ENCODE measurements around the gene PRRX1. TPM values are rescaled to one million over a fixed set of nuclear protein-coding genes. Genes with fewer than 3 reads are reported as not detected.
A peak's percentile ranks its signal among the peaks of the same experiment; 100 is the strongest.

The PRRX1 gene
- total and polyA plus RNA-seq, 8 donors: 0.84 to 79.6 (median 3.2) TPM

DNA sequence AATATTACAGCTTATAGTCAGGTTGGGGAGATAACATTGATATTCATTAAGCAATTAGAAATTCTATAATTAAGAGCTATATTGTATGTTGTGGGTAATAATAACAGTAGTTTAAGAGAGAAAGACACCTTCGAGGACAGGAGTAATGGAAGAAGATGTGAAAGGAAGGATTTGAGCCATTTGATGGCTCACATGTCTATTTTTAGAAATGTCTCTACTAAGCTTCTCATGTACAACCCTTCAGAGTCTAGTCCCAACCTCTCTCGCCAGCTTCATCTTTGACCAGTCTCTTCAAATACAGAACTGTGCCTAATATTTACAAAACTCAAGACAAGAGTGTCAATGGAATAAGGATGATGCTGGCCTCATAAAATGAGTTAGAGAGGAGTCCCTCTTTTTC lies 95.1 kb downstream of the PRRX1 start:
- Histone ChIP-seq H3K27me3 (no peaks in the 10 kb centered on the region), H3K4me1 (no peaks in the 10 kb centered on the region), H3K27ac (no peak overlapping the region), H3K36me3 (no peaks in the 10 kb centered on the region), H3K9me3 (no peaks in the 10 kb centered on the region), H3K4me3 (no peak overlapping the region)
- intact Hi-C loops (cut with DNase I): no loop called here
- TF ChIP-seq, protein P1, sequence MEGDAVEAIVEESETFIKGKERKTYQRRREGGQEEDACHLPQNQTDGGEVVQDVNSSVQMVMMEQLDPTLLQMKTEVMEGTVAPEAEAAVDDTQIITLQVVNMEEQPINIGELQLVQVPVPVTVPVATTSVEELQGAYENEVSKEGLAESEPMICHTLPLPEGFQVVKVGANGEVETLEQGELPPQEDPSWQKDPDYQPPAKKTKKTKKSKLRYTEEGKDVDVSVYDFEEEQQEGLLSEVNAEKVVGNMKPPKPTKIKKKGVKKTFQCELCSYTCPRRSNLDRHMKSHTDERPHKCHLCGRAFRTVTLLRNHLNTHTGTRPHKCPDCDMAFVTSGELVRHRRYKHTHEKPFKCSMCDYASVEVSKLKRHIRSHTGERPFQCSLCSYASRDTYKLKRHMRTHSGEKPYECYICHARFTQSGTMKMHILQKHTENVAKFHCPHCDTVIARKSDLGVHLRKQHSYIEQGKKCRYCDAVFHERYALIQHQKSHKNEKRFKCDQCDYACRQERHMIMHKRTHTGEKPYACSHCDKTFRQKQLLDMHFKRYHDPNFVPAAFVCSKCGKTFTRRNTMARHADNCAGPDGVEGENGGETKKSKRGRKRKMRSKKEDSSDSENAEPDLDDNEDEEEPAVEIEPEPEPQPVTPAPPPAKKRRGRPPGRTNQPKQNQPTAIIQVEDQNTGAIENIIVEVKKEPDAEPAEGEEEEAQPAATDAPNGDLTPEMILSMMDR (IDR thresholded peaks at IDR 0.05): no peak
- ATAC-seq (no peak), DNase-seq (no peak)

DNA sequence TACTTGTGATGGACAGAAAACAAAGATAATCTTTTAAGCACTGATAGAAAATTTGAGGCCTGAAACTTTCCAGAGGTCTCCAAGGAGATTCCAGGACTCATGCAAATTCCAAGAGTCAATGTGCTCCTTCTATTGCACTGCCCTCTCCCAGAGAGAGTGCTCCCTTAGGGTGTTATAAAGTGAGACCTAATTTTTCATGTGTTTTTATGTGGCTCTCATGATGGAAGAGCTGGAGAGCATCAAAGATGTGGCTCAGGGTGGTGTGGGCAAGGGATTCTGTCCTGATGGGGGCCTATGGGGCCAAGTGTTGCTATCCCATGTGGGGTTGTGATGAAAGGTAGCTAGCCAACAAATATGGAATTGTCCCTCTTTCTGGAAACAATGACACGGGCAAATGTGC lies 101.3 kb downstream of the PRRX1 start:
- intact Hi-C loops (cut with DNase I): no loop called here
- Histone ChIP-seq H3K4me3 (no peak overlapping the region), H3K27ac (no peak overlapping the region), H3K4me1 (no peaks in the 10 kb centered on the region), H3K9me3 (no peaks in the 10 kb centered on the region), H3K36me3 (no peaks in the 10 kb centered on the region), H3K27me3 (no peaks in the 10 kb centered on the region)
- TF ChIP-seq, protein P1 (IDR thresholded peaks at IDR 0.05): no peak
- no peak for ATAC-seq
- DNase-seq: no peak

DNA sequence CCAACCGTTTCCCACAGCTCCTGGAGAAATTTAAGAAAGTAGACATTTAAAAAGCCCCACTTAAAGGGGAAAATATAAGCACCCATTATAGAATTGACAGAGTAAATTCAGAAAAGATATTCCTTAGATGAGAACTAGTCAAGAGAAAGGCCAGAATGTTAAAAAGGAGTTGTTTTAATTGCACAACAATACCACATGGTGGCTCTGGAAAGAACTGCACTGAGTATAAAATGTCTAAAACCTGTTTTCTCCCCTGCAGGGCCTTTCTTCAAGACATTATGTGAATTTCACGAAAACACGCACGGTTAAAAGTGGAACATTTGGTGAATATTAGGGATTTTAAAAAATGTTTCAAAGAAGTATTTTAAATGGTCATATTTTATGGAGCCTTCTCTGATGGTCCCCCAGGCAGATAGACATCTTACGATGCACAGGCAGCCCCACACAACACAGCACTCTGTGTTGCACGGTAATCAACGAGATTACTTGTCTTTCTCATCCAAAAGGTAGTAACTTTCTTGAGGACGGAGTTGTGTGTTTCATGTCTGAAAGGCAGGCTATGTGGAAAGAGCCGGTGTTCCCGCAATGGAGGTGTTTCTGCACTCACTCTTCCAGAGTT lies 101.9 kb downstream of the PRRX1 start:
- H3K27ac ChIP-seq: no peak overlapping the region
- peak; percentile 50 for ATAC-seq
- DNase-seq: peak in 1 of 4 donors; percentile 23
- no peaks in the 10 kb centered on the region for H3K27me3 ChIP-seq
- no peak overlapping the region for H3K4me3 ChIP-seq
- no peaks in the 10 kb centered on the region for H3K4me1 ChIP-seq
- intact Hi-C loops (cut with DNase I): no loop called here
- H3K9me3 ChIP-seq: no peaks in the 10 kb centered on the region
- no peaks in the 10 kb centered on the region for H3K36me3 ChIP-seq
- TF ChIP-seq, protein P1 (IDR thresholded peaks at IDR 0.05): peak in 1 of 2 donors; percentile 34

DNA sequence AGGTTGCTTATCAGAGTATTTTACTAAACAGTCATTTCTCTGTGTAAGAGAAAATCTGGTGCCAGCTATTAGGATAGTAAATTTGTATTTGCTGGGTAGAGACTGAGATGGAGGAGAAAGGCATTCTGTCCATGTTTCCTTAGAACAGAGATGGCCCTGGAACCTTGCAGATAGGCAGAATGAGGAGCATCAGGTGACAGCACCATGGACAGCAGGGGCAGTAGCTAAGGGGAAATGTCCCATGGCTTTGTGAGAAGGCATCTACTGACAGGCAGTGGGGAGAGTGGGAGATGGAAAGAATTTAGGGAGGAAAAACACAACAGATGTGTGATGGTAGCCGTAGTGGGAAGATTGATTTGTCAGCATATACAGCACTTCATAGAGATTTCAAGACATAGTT lies 105.0 kb downstream of the PRRX1 start:
- intact Hi-C loops (cut with DNase I): no loop called here
- Histone ChIP-seq H3K4me1 (no peaks in the 10 kb centered on the region), H3K36me3 (no peaks in the 10 kb centered on the region), H3K9me3 (no peaks in the 10 kb centered on the region), H3K27me3 (no peaks in the 10 kb centered on the region), H3K4me3 (no peak overlapping the region), H3K27ac (no peak overlapping the region)
- TF ChIP-seq, protein P1 (IDR thresholded peaks at IDR 0.05): no peak
- DNase-seq (no peak), ATAC-seq (no peak)

DNA sequence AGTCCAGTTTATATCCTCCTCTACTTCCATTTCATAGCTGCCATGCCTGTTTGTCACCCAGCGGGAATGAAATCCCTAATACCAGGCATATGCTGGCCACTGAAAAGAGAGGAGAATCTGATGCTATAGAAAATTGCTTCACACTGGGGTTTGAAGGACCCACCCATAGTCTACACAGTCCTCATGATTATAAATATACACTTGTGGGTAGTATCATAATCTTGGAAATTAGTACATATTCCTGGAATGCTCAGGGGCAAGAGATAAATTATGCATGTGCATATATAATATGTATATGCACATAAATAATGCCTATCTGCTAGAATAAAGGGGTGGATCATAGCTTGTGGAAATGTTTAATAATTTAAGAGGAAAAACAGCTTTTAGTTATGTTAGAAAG lies 105.8 kb downstream of the PRRX1 start:
- Histone ChIP-seq H3K27me3 (no peaks in the 10 kb centered on the region), H3K36me3 (no peaks in the 10 kb centered on the region), H3K4me3 (no peak overlapping the region), H3K4me1 (no peaks in the 10 kb centered on the region), H3K27ac (no peak overlapping the region), H3K9me3 (no peaks in the 10 kb centered on the region)
- TF ChIP-seq, protein P1 (IDR thresholded peaks at IDR 0.05): no peak
- intact Hi-C loops (cut with DNase I): no loop called here
- ATAC-seq: no peak
- DNase-seq: no peak

Measured in left lung (tissue), 10 donors.